Activated T-cell treated with anti-CD3 and anti-CD28 coated beads, Interleukin-2, amount 50 U/mL, for 72 hours (primary cell): ENCODE results near the gene CCSER1. TPM values are rescaled to one million over a fixed set of nuclear protein-coding genes. Genes with fewer than 3 reads are reported as not detected.
A peak's percentile ranks its signal among the peaks of the same experiment; 100 is the strongest.

ENCODE experiments used
- ATAC-seq, 2 donors: fragments of 150-1000 bp; cut with Tn5 transposase; replicated peaks in 1 of 2; 2 replicates each; pipeline ENCODE4 v1.10.0; 2021; ENCODE audit warnings: moderate library complexity in 2 of 2, mild to moderate bottlenecking in 1 of 2
- DNase-seq, 2 donors: peaks; one replicate each; pipeline ENCODE4 v3.0.0; 2021 to 2022; ENCODE audit warnings: mixed read lengths in 1 of 2
- H3K27ac Mint-ChIP-seq: one replicate; pipeline ENCODE4 v1.8.0; 2022; ENCODE audit warnings: mild to moderate bottlenecking, moderate library complexity, mixed read lengths
- H3K27me3 Mint-ChIP-seq: one replicate; pipeline ENCODE4 v1.8.0; 2022; ENCODE audit warnings: low read depth, mixed read lengths
- H3K36me3 Mint-ChIP-seq, 2 donors: one replicate each; pipeline ENCODE4 v1.8.0; 2022; ENCODE audit warnings: mixed read lengths in 2 of 2, mild to moderate bottlenecking in 1 of 2; ENCODE audit not compliant: insufficient read depth in 2 of 2
- H3K4me1 Mint-ChIP-seq: one replicate; pipeline ENCODE4 v1.8.0; 2022; ENCODE audit warnings: low read depth, mixed read lengths
- H3K4me3 Mint-ChIP-seq, 2 donors: one replicate each; pipeline ENCODE4 v1.8.0; 2022; ENCODE audit warnings: mild to moderate bottlenecking in 2 of 2, mixed read lengths in 2 of 2, moderate library complexity in 2 of 2
- H3K9me3 Mint-ChIP-seq, 2 donors: one replicate each; pipeline ENCODE4 v1.8.0; 2022; ENCODE audit warnings: mixed read lengths in 2 of 2
- total RNA-seq, 2 donors: library from RNA; stranded (reverse); gene quantifications; one replicate each; pipeline ENCODE4 v1.2.3, GENCODE V29; 2022

CCSER1 gene
- total RNA-seq, 2 donors from 2014 or later = 0.09 TPM; not detected in 1

- Mint-ChIP-seq H3K4me3 (no peak overlapping the region), H3K27ac (no peak overlapping the region), H3K9me3 (no peaks in the 10 kb centered on the region), H3K4me1 (no peaks in the 10 kb centered on the region), H3K27me3 (no peaks in the 10 kb centered on the region), H3K36me3 (no peaks in the 10 kb centered on the region)
- ATAC-seq = no peak
- no peak for DNase-seq
These were observed 458.8 kb downstream of the CCSER1 start for GRCh38 chr4:90585961-90586360.

- no peaks in the 10 kb centered on the region for H3K36me3 Mint-ChIP-seq
- no peak overlapping the region for H3K27ac Mint-ChIP-seq
These were observed 459.6 kb downstream of the CCSER1 start for GRCh38 chr4:90586799-90587198.

GRCh38 chr4:90597927-90598326 is 470.7 kb downstream of the CCSER1 start:
- H3K27ac Mint-ChIP-seq = no peak overlapping the region
- no peak for DNase-seq
- no peaks in the 10 kb centered on the region for H3K27me3 Mint-ChIP-seq
- peaks cover 0 to 2% of the 10 kb centered on the region in 2 donors for H3K9me3 Mint-ChIP-seq
- no peaks in the 10 kb centered on the region for H3K4me1 Mint-ChIP-seq
- H3K4me3 Mint-ChIP-seq = no peak overlapping the region
- ATAC-seq = no peak
- no peaks in the 10 kb centered on the region for H3K36me3 Mint-ChIP-seq

More at GRCh38 chr4:90586799-90587198, 459.6 kb downstream of the CCSER1 start:
- Mint-ChIP-seq H3K9me3 (peaks cover 0 to 3% of the 10 kb centered on the region in 2 donors), H3K27me3 (no peaks in the 10 kb centered on the region), H3K4me1 (no peaks in the 10 kb centered on the region), H3K4me3 (no peak overlapping the region)
- DNase-seq (no peak), ATAC-seq (no peak)

- Mint-ChIP-seq H3K9me3 (peaks cover 2 to 3% of the 10 kb centered on the region in 2 donors), H3K4me1 (no peaks in the 10 kb centered on the region), H3K27ac (no peak overlapping the region), H3K4me3 (no peak overlapping the region), H3K36me3 (no peaks in the 10 kb centered on the region), H3K27me3 (no peaks in the 10 kb centered on the region)
- no peak for DNase-seq
- ATAC-seq = no peak
These were observed 471.5 kb downstream of the CCSER1 start for GRCh38 chr4:90598741-90599140.

- Mint-ChIP-seq H3K9me3 (peaks cover 2 to 3% of the 10 kb centered on the region in 2 donors), H3K4me1 (no peaks in the 10 kb centered on the region), H3K36me3 (no peaks in the 10 kb centered on the region), H3K27me3 (no peaks in the 10 kb centered on the region), H3K4me3 (no peak overlapping the region), H3K27ac (no peak overlapping the region)
- ATAC-seq (no peak), DNase-seq (no peak)
These were observed 475.5 kb downstream of the CCSER1 start for GRCh38 chr4:90602726-90603125.

GRCh38 chr4:90603540-90603939 is 476.3 kb downstream of the CCSER1 start:
- no peak overlapping the region for H3K4me3 Mint-ChIP-seq
- H3K36me3 Mint-ChIP-seq = no peaks in the 10 kb centered on the region
- DNase-seq (no peak), ATAC-seq (no peak)
- no peaks in the 10 kb centered on the region for H3K27me3 Mint-ChIP-seq
- H3K4me1 Mint-ChIP-seq = no peaks in the 10 kb centered on the region
- peaks cover 2 to 3% of the 10 kb centered on the region in 2 donors for H3K9me3 Mint-ChIP-seq
- H3K27ac Mint-ChIP-seq = no peak overlapping the region

GRCh38 chr4:90606781-90607180 is 479.6 kb downstream of the CCSER1 start:
- DNase-seq = no peak
- H3K4me1 Mint-ChIP-seq = no peaks in the 10 kb centered on the region
- no peaks in the 10 kb centered on the region for H3K36me3 Mint-ChIP-seq
- H3K4me3 Mint-ChIP-seq = no peak overlapping the region
- no peak for ATAC-seq
- H3K9me3 Mint-ChIP-seq = peaks cover 2 to 3% of the 10 kb centered on the region in 2 donors
- no peak overlapping the region for H3K27ac Mint-ChIP-seq
- no peaks in the 10 kb centered on the region for H3K27me3 Mint-ChIP-seq

GRCh38 chr4:90614371-90614770 is 487.2 kb downstream of the CCSER1 start:
- Mint-ChIP-seq H3K4me3 (no peak overlapping the region), H3K4me1 (no peaks in the 10 kb centered on the region), H3K36me3 (no peaks in the 10 kb centered on the region)

GRCh38 chr4:90621080-90621479 is 493.9 kb downstream of the CCSER1 start:
- no peak overlapping the region for H3K27ac Mint-ChIP-seq
- no peak overlapping the region for H3K4me3 Mint-ChIP-seq
- no peaks in the 10 kb centered on the region for H3K36me3 Mint-ChIP-seq
- H3K9me3 Mint-ChIP-seq = no peaks in the 10 kb centered on the region
- no peak for ATAC-seq
- H3K4me1 Mint-ChIP-seq = no peaks in the 10 kb centered on the region
- no peaks in the 10 kb centered on the region for H3K27me3 Mint-ChIP-seq
- no peak for DNase-seq

More at GRCh38 chr4:90614371-90614770, 487.2 kb downstream of the CCSER1 start:
- Mint-ChIP-seq H3K27ac (no peak overlapping the region), H3K9me3 (no peaks in the 10 kb centered on the region), H3K27me3 (no peaks in the 10 kb centered on the region)
- no peak for DNase-seq
- ATAC-seq = no peak

- H3K4me1 Mint-ChIP-seq = no peaks in the 10 kb centered on the region
- H3K4me3 Mint-ChIP-seq = no peak overlapping the region
- no peak overlapping the region for H3K27ac Mint-ChIP-seq
- no peaks in the 10 kb centered on the region for H3K36me3 Mint-ChIP-seq
- no peaks in the 10 kb centered on the region for H3K9me3 Mint-ChIP-seq
- ATAC-seq = no peak
- H3K27me3 Mint-ChIP-seq = no peaks in the 10 kb centered on the region
- DNase-seq = no peak
These were observed 497.6 kb downstream of the CCSER1 start for GRCh38 chr4:90624781-90625180.

- no peak overlapping the region for H3K27ac Mint-ChIP-seq
- ATAC-seq (no peak), DNase-seq (no peak)
- no peaks in the 10 kb centered on the region for H3K27me3 Mint-ChIP-seq
- H3K9me3 Mint-ChIP-seq = peaks cover 2 to 5% of the 10 kb centered on the region in 2 donors
- H3K36me3 Mint-ChIP-seq = no peaks in the 10 kb centered on the region
- H3K4me3 Mint-ChIP-seq = no peak overlapping the region
- no peaks in the 10 kb centered on the region for H3K4me1 Mint-ChIP-seq
These were observed 514.8 kb downstream of the CCSER1 start for GRCh38 chr4:90641861-90642599.

- H3K4me3 Mint-ChIP-seq = no peak overlapping the region
- ATAC-seq = no peak
- no peaks in the 10 kb centered on the region for H3K36me3 Mint-ChIP-seq
- no peak overlapping the region for H3K27ac Mint-ChIP-seq
- H3K27me3 Mint-ChIP-seq = no peaks in the 10 kb centered on the region
- no peak for DNase-seq
- no peaks in the 10 kb centered on the region for H3K4me1 Mint-ChIP-seq
- peaks cover 4 to 5% of the 10 kb centered on the region in 2 donors for H3K9me3 Mint-ChIP-seq
These were observed 516.0 kb downstream of the CCSER1 start for GRCh38 chr4:90643156-90643555.

- no peaks in the 10 kb centered on the region for H3K4me1 Mint-ChIP-seq
- ATAC-seq = no peak
- no peak overlapping the region for H3K4me3 Mint-ChIP-seq
- no peaks in the 10 kb centered on the region for H3K27me3 Mint-ChIP-seq
- no peaks in the 10 kb centered on the region for H3K36me3 Mint-ChIP-seq
- H3K27ac Mint-ChIP-seq = peak overlapping the region; percentile 35
- peaks cover 2 to 8% of the 10 kb centered on the region in 2 donors for H3K9me3 Mint-ChIP-seq
- DNase-seq = no peak
These were observed 521.1 kb downstream of the CCSER1 start for GRCh38 chr4:90648311-90648710.

- ATAC-seq (no peak), DNase-seq (no peak)
- H3K4me3 Mint-ChIP-seq = no peak overlapping the region
- H3K4me1 Mint-ChIP-seq = no peaks in the 10 kb centered on the region
- H3K36me3 Mint-ChIP-seq = no peaks in the 10 kb centered on the region
- peaks cover 2 to 8% of the 10 kb centered on the region in 2 donors for H3K9me3 Mint-ChIP-seq
- no peaks in the 10 kb centered on the region for H3K27me3 Mint-ChIP-seq
- peak overlapping the region; percentile 35 for H3K27ac Mint-ChIP-seq
These were observed 521.6 kb downstream of the CCSER1 start for GRCh38 chr4:90648791-90649190.
